ENCODE measurements around the gene GNG2. TPM values are rescaled to one million over a fixed set of nuclear protein-coding genes. Genes with fewer than 3 reads are reported as not detected.

Gene GNG2
- total RNA-seq, 1 experiment from 2014 or later = 7.0 TPM

GRCh38 chr14:51824191-51824590, 36.2 kb upstream of the GNG2 start:
- H3K9ac ChIP-seq (ENCODE audit: extremely low read depth, insufficient read length, low read length) = no peak overlapping the region
- H3K27me3 Mint-ChIP-seq (ENCODE audit: low read depth) = no peaks in the 10 kb centered on the region
- no peak overlapping the region for H3K14ac ChIP-seq (ENCODE audit: insufficient read depth, low read length)
- H3K4me1 Mint-ChIP-seq = peaks cover under 1 to 5% of the 10 kb centered on the region in 2 experiments; a peak in 3 of 4 replicates
- H3K27ac ChIP-seq (ENCODE audit: insufficient read length, low read depth, low read length) = no peak overlapping the region
- H4K20me1 ChIP-seq (ENCODE audit: control insufficient read depth, insufficient read depth, insufficient read length) = no peaks in the 10 kb centered on the region
- no peak overlapping the region for H2BK20ac ChIP-seq (ENCODE audit: low read depth, low read length, poor library complexity, severe bottlenecking)
- no peak overlapping the region for H2BK15ac ChIP-seq (ENCODE audit: low read depth, low read length)
- H3K27ac Mint-ChIP-seq = no peak overlapping the region
- H2BK120ac ChIP-seq (ENCODE audit: low read depth, low read length, poor library complexity, severe bottlenecking) = no peak overlapping the region
- no peak overlapping the region for H4K5ac ChIP-seq (ENCODE audit: insufficient read length, low read depth, low read length)
- TF ChIP-seq, protein P1, sequence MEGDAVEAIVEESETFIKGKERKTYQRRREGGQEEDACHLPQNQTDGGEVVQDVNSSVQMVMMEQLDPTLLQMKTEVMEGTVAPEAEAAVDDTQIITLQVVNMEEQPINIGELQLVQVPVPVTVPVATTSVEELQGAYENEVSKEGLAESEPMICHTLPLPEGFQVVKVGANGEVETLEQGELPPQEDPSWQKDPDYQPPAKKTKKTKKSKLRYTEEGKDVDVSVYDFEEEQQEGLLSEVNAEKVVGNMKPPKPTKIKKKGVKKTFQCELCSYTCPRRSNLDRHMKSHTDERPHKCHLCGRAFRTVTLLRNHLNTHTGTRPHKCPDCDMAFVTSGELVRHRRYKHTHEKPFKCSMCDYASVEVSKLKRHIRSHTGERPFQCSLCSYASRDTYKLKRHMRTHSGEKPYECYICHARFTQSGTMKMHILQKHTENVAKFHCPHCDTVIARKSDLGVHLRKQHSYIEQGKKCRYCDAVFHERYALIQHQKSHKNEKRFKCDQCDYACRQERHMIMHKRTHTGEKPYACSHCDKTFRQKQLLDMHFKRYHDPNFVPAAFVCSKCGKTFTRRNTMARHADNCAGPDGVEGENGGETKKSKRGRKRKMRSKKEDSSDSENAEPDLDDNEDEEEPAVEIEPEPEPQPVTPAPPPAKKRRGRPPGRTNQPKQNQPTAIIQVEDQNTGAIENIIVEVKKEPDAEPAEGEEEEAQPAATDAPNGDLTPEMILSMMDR (conservative IDR thresholded peaks at IDR 0.05) = no peak
- H2AK5ac ChIP-seq (ENCODE audit: insufficient read length, low read length) = no peak overlapping the region
- no peak overlapping the region for H4K91ac ChIP-seq (ENCODE audit: insufficient read length, low read depth, low read length)
- H3K4me3 Mint-ChIP-seq = no peak overlapping the region
- H3K4me1 ChIP-seq (ENCODE audit: insufficient read depth, low read length) = no peaks in the 10 kb centered on the region; the same call in 1 of the 2 replicates
- H3K36me3 Mint-ChIP-seq (ENCODE audit: insufficient read depth in 1 of 3, low read depth in 3 of 3) = no peaks in the 10 kb centered on the region
- no peak overlapping the region for H3K18ac ChIP-seq (ENCODE audit: insufficient read length, low read depth, low read length)
- H3K27me3 ChIP-seq (ENCODE audit: insufficient read depth, low read length) = no peaks in the 10 kb centered on the region
- no peaks in the 10 kb centered on the region for H3K9me3 ChIP-seq (ENCODE audit: control insufficient read depth, low read depth, low read length)
- no peak overlapping the region for H2BK12ac ChIP-seq (ENCODE audit: insufficient read length, low read depth, low read length)
- no peak overlapping the region for H3T11ph ChIP-seq (ENCODE audit: low read length)
- WGBS (ENCODE audit: extremely low coverage, insufficient read length, low lambda C conversion rate) = no CpG with 5 or more reads among the region's 3 CpGs
- H3K79me1 ChIP-seq (ENCODE audit: insufficient read depth, low read depth, low read length, poor library complexity, severe bottlenecking) = no peaks in the 10 kb centered on the region
- no peak overlapping the region for H2BK5ac ChIP-seq (ENCODE audit: insufficient read length, low read length)
- no peak overlapping the region for H3K4ac ChIP-seq (ENCODE audit: low read depth, low read length)
- no peak overlapping the region for H3K4me2 ChIP-seq (ENCODE audit: insufficient read depth, insufficient read length, low read length)
- no peak overlapping the region for H2AFZ ChIP-seq (ENCODE audit: low read length)
- H3K56ac ChIP-seq (ENCODE audit: insufficient read length, low read depth, low read length) = no peak overlapping the region
- no peak overlapping the region for H4K8ac ChIP-seq (replicated peaks; ENCODE audit: insufficient read length, low read depth, low read length)
- no peaks in the 10 kb centered on the region for H3K79me2 ChIP-seq (ENCODE audit: insufficient read depth, low read length)
- H3K9me3 Mint-ChIP-seq = no peaks in the 10 kb centered on the region; a peak in 1 of 5 replicates
- no peak for DNase-seq
- no peak overlapping the region for H3K23ac ChIP-seq (ENCODE audit: insufficient read length, low read depth, low read length)
- no peaks in the 10 kb centered on the region for H3K23me2 ChIP-seq (ENCODE audit: insufficient read length, low read depth, low read length, poor library complexity, severe bottlenecking)
